HL-60 (cell line): ENCODE data around the gene DAZL.

Experiments
- DNase-seq, 2 experiments: peaks; one replicate each; pipeline ENCODE4 v3.0.0-alpha.2; 2010 to 2020; ENCODE audit warnings: low read depth in 1 of 2, low spot score in 1 of 2
- H3K27ac ChIP-seq: fragments of 250-450 bp; sonication (Bioruptor Pico); replicated peaks from 2 replicates; pipeline ENCODE4 v1.5.1; 2020; ENCODE audit warnings: mild to moderate bottlenecking, moderate library complexity
- H3K27me3 ChIP-seq: fragments of 250-450 bp; sonication (Bioruptor Pico); 2 replicates; pipeline ENCODE4 v1.5.1; 2021; ENCODE audit warnings: mild to moderate bottlenecking, moderate library complexity; ENCODE audit not compliant: insufficient read depth, poor library complexity, severe bottlenecking
- H3K4me3 ChIP-seq: replicated peaks from 2 replicates; pipeline ENCODE4 v1.5.1; 2011; ENCODE audit warnings: mild to moderate bottlenecking, control low read depth, low read length; ENCODE audit not compliant: insufficient read depth
- CTCF ChIP-seq: IDR thresholded peaks from one replicate; pipeline ENCODE4 v1.5.1; 2011; ENCODE audit warnings: low read length, control low read depth, inconsistent platforms; ENCODE audit not compliant: insufficient read depth
- GABPA ChIP-seq: IDR thresholded peaks from 2 replicates; pipeline ENCODE4 v1.6.1; 2012; ENCODE audit warnings: low read depth
- POLR2AphosphoS5 ChIP-seq: IDR thresholded peaks from 2 replicates; pipeline ENCODE4 v1.6.1; 2012; ENCODE audit warnings: low read depth
- REST ChIP-seq: IDR thresholded peaks from 2 replicates; pipeline ENCODE4 v1.6.1; 2012; ENCODE audit warnings: low read depth; ENCODE audit not compliant: insufficient replicate concordance
- SPI1 ChIP-seq: IDR thresholded peaks from 2 replicates; pipeline ENCODE4 v1.6.1; 2012; ENCODE audit warnings: low read depth, mild to moderate bottlenecking, borderline replicate concordance

DAZL gene

GRCh38 chr3:16536996-16537395, 68.2 kb downstream of the DAZL start:
- peaks cover 7% of the 10 kb centered on the region for H3K27me3 ChIP-seq
- no peak for TF ChIP-seq GABPA
- TF ChIP-seq POLR2AphosphoS5 = no peak
- no peak for TF ChIP-seq REST
- TF ChIP-seq SPI1 = no peak
- TF ChIP-seq CTCF = no peak
- H3K4me3 ChIP-seq = no peak overlapping the region
- no peak for DNase-seq
- no peak overlapping the region for H3K27ac ChIP-seq
